Medulla oblongata (tissue), 1 donor: ENCODE results near the gene TBC1D1.
"Not testable (repeated sequence)": the region's sequence is repeated elsewhere in the genome, so short reads cannot be mapped to it uniquely, and the experiment has no call there.

Source experiments
- DNase-seq: peaks from one replicate; pipeline ENCODE4 v3.0.0-alpha.2; 2015; ENCODE audit errors: extremely low spot score

TBC1D1 gene

DNA sequence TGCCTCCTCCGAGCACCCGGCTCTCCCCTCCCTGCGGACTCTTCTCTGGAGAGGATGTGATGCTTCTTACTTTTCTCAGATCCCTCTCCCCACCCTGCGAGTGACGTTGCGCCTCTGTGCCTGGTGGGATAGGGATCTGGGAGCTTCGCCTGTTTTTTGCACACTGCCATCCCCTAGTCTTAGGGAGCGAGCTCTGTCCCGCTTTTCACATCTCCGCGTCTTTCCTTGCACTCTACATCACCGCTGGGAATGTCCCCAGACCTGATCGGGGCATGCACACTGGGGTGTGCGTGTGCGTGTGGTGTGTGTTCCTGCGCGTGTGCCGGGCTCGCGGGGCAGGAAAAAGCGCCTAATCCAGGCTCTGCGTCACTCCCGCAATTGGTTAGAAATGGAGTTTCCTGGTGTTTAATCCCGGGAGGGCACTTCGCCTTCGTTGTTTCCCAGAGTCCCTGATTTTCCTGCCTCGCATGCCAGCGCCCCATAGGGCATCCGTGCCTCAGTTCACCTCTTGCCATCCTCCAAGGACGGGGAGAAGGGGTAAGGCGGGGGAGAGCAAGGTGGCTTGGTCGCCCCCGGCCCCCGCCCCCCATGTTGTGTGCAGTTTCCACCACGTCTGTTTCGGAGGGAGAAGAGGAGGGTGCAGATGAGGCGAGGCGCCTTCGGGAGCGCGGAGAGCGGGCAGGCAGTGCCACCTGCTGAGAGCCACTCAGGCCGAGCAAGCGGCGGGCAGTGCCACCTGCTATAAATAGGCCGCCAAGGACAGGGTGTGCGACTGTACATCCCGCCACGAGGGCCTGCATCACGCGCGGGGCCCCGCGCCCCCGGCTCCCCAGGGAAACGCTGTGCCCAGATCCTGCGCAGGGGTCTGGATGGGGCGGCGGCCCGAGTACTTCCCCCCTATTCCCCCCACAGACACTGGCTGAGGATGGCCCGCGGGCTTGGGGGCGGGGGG, 759 bp upstream of the TBC1D1 start:
- DNase-seq = peak; percentile 58

- DNase-seq = peak; percentile 53
These were observed 626 bp downstream of the TBC1D1 start for GRCh38 chr4:37891260-37892159.

DNA sequence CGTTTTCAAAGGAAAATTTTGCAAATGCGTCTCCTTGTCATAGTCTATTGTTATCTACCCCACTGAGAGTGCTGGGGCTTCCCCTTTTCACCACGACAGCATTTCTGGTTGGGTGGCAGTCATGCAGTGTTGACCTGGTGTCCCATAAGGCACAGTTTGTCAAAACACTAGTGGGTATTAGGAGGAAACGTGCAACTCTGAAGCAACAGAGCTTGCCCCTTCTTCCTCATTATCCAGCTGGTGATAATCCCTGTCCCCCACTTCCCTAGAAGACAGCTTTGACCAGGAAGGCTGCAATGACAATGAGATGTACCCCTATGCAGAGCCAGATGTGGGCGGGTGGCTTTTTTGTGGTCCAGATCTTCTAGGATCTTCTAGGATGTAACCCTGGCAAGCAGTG, 1.8 kb downstream of the TBC1D1 start:
- peak; percentile 63 for DNase-seq

DNA sequence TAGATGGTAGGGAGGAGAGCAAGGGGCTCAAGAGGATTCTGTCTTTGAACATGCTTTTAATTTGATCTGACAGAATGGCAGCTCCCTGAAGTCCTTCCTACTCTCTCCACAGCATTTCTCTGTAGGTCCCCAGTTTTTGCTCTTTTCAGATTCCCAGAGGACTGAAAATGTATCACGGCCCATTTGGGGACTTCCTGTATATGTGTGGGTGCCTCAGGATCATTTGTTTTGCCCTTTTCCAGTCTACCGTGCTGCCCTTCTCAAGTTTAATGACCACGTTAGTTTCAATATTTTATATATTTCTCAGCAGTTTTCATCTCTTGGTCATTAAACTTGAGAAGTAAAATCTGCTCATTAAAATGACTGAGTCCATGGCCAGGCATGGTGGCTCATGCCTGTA, 2.3 kb downstream of the TBC1D1 start:
- DNase-seq = no peak

DNA sequence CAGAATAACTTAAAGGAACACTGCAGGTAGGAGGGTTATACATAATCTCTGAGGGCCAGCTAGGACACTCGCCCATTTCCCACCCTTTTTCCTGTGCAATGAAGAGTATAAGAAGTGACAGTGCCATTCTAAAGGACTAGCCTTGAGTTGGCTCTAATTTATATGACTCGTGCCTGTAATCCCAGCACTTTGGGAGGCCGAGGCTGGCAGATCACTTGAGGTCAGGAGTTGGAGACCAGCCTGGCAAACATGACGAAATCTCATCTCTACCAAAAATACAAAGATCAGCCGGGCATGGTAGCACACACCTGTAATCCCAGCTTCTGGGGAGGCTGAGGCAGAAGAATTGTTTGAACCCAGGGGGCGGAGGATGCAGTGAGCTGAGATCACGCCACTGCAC, 4.4 kb downstream of the TBC1D1 start:
- DNase-seq = no peak

GRCh38 chr4:37896206-37896860, 5.4 kb downstream of the TBC1D1 start:
- DNase-seq = peak; percentile 25

GRCh38 chr4:37902212-37902611, 11.3 kb downstream of the TBC1D1 start:
- no peak for DNase-seq

DNA sequence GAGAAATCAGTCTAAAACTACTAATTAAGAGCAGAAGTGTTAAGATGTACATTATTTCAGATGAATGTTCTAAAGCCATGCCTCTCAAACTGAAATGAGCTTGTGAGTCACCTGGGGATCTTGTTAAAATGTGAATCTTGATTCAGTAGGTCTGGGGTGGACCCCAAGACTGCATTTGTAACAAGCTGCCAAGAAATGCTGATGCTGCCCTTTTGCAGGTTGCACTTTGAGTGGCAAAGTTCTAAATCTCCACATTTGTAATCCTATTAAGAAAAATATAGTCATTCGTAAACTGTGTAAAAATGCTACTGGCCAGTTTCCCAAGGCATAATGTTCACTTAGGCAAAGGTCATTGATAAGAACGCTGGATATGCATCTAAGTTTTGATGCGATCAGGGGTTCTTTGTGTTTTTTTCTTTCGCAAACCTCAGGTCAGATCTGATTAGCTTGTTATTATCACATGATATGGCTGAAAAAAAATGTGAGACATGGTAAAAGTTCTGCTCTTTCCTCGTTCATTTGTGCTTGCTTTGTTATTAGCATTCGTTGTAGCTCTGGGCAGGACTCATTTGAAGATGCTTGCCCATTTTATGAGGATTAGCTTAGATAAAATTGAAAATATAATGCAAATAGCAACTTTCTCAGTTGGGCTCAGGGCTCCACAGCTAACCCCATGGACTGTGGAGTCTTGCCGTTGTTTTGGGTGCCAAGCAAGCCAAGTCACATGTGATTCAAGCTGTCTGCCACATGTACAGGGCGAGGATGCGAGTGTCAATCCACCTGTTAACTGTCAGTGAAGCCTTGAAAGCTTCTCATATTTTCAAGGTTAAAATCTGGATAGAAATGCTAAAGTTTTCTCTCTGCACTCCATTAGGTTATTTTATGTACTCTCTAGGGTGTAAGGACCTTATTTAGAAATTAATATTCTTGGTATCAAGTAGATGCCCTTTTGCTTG, 12.1 kb downstream of the TBC1D1 start:
- no peak for DNase-seq

DNA sequence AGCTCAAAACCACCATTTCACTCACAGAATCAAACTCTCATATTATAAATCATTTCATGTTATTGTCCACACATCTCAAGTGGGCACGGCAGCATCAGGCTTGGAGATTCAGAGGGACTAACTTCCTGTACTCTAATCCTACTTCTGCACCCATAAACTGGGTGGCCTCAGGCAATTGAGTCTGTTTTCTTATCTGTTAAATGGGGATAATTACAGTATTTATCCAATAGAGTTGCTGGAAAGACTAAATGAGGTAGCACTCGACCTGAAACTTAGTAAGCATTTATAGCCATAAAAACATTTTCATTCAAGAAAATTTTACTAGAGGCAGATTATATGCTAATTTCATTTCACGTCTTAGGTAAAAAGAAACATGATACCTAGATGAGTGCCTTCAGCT, 13.0 kb downstream of the TBC1D1 start:
- no peak for DNase-seq

DNA sequence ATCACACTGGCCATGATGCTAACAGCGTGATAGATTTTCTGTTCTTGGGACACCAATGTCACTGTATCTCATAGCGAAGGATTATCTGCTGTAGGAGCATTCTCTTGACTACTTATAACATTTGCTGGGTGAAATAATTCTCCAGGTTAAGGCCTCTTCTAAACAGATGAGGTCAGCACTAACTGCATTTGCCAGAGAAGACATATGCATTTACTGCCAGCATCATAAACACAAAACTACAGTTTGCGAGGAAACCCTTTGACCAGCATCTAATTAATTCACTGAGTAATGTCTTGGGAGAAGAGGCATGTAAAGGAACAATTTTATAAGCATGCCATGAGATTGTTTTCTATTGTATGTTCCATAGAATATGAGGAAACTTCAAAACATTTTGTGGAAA, 13.9 kb downstream of the TBC1D1 start:
- DNase-seq = no peak

DNA sequence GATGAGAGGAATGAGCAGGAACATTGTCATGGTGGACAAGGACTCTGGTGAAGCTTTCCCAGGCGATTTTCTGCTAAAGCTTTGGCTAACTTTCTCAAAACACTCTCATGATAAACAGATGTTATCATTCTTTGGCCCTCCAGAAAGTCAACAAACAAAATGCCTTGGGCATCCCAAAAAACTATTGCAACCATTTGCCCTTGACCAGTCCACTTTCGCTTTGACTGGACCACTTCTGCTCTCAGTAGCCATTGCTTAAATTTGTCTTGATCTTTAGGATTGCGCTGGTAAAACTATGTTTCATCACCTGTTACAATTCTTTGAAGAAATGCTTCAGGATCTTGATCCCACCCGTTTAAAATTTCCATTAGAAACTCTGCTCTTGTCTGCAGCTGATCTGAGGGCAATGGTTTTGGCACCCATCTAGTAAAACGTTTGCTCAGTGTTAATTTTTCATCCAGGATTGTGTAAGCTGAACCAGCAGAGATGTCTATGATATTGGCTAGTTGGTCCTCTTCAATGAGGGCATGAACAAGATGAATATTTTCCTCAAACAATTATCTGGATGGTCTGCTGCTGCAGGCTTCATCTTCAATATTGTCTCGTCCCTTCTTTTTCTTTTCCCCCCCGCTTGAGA, 14.8 kb downstream of the TBC1D1 start:
- DNase-seq = no peak

GRCh38 chr4:37908488-37909331, 17.8 kb downstream of the TBC1D1 start:
- peak; percentile 30 for DNase-seq

GRCh38 chr4:37909332-37910090, 18.6 kb downstream of the TBC1D1 start:
- DNase-seq = no peak

- no peak for DNase-seq
These were observed 19.2 kb downstream of the TBC1D1 start for GRCh38 chr4:37910091-37910486.

- no peak for DNase-seq
These were observed 23.7 kb downstream of the TBC1D1 start for GRCh38 chr4:37914539-37914938.

- no peak for DNase-seq
These were observed 26.5 kb downstream of the TBC1D1 start for GRCh38 chr4:37917388-37917787.

DNA sequence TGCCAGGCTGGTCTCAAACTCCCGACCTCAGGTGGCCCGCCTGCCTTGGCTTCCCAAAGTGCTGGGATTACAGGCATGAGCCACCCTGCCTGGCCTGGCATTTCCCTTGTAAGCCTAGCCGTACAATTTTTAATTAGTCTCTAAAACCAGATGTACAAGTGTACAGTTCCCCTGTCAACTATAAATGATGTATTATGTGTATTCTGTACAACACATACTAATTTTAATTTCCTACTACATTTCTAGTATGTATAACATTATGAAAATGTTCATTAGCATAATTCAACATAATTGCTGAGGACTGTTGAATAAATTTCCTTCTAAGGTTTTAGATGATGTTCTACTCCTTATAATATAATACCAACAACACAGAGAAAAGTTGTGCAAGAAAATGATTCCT, 27.8 kb downstream of the TBC1D1 start:
- DNase-seq = no peak

DNA sequence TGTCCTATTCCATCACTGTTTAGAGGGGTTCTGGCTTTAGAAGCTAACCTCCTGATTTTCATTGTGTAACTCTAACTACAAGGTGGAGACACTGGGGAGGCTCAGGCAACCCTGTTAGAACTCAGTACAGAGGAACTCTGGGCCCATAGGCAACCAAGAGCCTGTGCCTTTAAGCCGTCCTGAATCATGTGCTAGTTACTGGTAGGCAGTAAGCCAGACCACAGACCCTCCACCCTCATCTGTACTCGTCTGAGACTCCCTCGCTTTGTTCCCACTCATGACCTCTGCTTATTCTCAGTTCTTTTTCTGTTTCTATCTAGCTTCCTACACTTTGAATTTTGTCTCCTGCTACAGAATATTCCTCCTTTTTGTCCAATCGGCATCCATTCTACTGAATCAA, 31.4 kb downstream of the TBC1D1 start:
- DNase-seq = no peak

- DNase-seq = not testable (repeated sequence)
These were observed 32.2 kb downstream of the TBC1D1 start for GRCh38 chr4:37923089-37923488.
